Measurements from ENCODE around the gene C1orf210. TPM values are rescaled to one million over a fixed set of nuclear protein-coding genes. Genes with fewer than 3 reads are reported as not detected.
A peak's percentile ranks its signal among the peaks of the same experiment; 100 is the strongest.

C1orf210 gene
- total RNA-seq, 4 donors from 2014 or later = 0.27 TPM; not detected in 3

DNA sequence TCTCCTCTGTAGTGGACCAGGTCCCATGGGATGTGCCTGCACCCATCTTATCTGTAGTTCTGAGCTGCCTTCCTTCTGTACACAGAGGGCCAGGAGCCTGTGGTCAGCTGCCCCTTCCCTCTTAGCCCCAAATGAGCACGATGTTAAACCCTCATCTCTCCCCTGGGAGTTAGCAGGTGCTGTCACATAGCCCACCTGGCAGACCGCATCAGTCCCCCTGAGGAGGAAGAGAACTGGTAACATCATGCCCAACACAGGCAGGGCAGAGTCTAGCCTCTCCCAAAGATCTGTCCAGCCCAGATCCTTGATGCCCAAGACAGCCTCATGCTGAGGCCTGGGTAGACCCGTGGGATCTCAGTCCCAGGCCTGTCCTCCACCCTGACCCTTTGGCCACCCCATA lies 20.1 kb upstream of the C1orf210 start:
- Histone ChIP-seq H3K36me3 (no peaks in the 10 kb centered on the region), H3K9me3 (no peaks in the 10 kb centered on the region), H3K27ac (no peak overlapping the region), H3K27me3 (no peaks in the 10 kb centered on the region), H3K4me1 (peaks cover 0 to 27% (median 0%) of the 10 kb centered on the region in 3 donors), H3K4me3 (no peak overlapping the region)
- TF ChIP-seq EP300 (IDR thresholded peaks at IDR 0.05) (no peak), POLR2AphosphoS5 (IDR thresholded peaks at IDR 0.05) (no peak), POLR2A (IDR thresholded peaks at IDR 0.05) (no peak)
- TF ChIP-seq, protein P1, sequence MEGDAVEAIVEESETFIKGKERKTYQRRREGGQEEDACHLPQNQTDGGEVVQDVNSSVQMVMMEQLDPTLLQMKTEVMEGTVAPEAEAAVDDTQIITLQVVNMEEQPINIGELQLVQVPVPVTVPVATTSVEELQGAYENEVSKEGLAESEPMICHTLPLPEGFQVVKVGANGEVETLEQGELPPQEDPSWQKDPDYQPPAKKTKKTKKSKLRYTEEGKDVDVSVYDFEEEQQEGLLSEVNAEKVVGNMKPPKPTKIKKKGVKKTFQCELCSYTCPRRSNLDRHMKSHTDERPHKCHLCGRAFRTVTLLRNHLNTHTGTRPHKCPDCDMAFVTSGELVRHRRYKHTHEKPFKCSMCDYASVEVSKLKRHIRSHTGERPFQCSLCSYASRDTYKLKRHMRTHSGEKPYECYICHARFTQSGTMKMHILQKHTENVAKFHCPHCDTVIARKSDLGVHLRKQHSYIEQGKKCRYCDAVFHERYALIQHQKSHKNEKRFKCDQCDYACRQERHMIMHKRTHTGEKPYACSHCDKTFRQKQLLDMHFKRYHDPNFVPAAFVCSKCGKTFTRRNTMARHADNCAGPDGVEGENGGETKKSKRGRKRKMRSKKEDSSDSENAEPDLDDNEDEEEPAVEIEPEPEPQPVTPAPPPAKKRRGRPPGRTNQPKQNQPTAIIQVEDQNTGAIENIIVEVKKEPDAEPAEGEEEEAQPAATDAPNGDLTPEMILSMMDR (IDR thresholded peaks at IDR 0.05) = no peak
- ATAC-seq = no peak
- WGBS, 2 donors (ENCODE audit: low coverage in 1 of 2) = no CpG with 5 or more reads among the region's 3 CpGs

- TF ChIP-seq POLR2AphosphoS5 (IDR thresholded peaks at IDR 0.05) (no peak), POLR2A (IDR thresholded peaks at IDR 0.05) (no peak), EP300 (IDR thresholded peaks at IDR 0.05) (no peak)
- TF ChIP-seq, protein P1 (IDR thresholded peaks at IDR 0.05) = no peak
- H3K27me3 ChIP-seq = no peaks in the 10 kb centered on the region
- peak overlapping the region in 1 of 2 donors; percentile 37 for H3K4me3 ChIP-seq
- WGBS, 2 donors (ENCODE audit: low coverage in 1 of 2) = no CpG with 5 or more reads among the region's 46 CpGs
- no peaks in the 10 kb centered on the region for H3K36me3 ChIP-seq
- H3K9me3 ChIP-seq = no peaks in the 10 kb centered on the region
- no peak overlapping the region for H3K27ac ChIP-seq
- no peak for ATAC-seq
- peaks cover 0 to 31% (median 0%) of the 10 kb centered on the region in 3 donors for H3K4me1 ChIP-seq
Observed at GRCh38 chr1:43304771-43305300, 19.5 kb upstream of the C1orf210 start.

- Histone ChIP-seq H3K36me3 (no peaks in the 10 kb centered on the region), H3K4me3 (peak overlapping the region in 1 of 2 donors; percentile 37), H3K27me3 (no peaks in the 10 kb centered on the region), H3K9me3 (no peaks in the 10 kb centered on the region), H3K27ac (peak overlapping the region in 1 of 4 donors; percentile 13), H3K4me1 (peaks cover 0 to 36% (median 0%) of the 10 kb centered on the region in 3 donors)
- 31 to 42% methylated on average over 6 to 8 of the region's 8 CpGs for WGBS, 2 donors (ENCODE audit: low coverage in 1 of 2)
- no peak for ATAC-seq
- no peak for TF ChIP-seq POLR2A (IDR thresholded peaks at IDR 0.05)
- TF ChIP-seq, protein P1 (IDR thresholded peaks at IDR 0.05) = no peak
- no peak for TF ChIP-seq EP300 (IDR thresholded peaks at IDR 0.05)
- TF ChIP-seq POLR2AphosphoS5 (IDR thresholded peaks at IDR 0.05) = no peak
Observed at GRCh38 chr1:43304314-43304681, 18.9 kb upstream of the C1orf210 start.

- TF ChIP-seq, protein P1 (IDR thresholded peaks at IDR 0.05) = no peak
- no peak for TF ChIP-seq POLR2A (IDR thresholded peaks at IDR 0.05)
- TF ChIP-seq POLR2AphosphoS5 (IDR thresholded peaks at IDR 0.05) = no peak
- TF ChIP-seq EP300 (IDR thresholded peaks at IDR 0.05) = no peak
- no peaks in the 10 kb centered on the region for H3K27me3 ChIP-seq
- no peak for ATAC-seq
- H3K4me3 ChIP-seq = peak overlapping the region in 1 of 2 donors; percentile 37
- no peaks in the 10 kb centered on the region for H3K9me3 ChIP-seq
- H3K36me3 ChIP-seq = no peaks in the 10 kb centered on the region
- H3K4me1 ChIP-seq = peaks cover 0 to 38% (median 0%) of the 10 kb centered on the region in 3 donors
- 43 to 53% methylated on average over 1 to 4 of the region's 8 CpGs for WGBS, 2 donors (ENCODE audit: low coverage in 1 of 2)
- H3K27ac ChIP-seq = peak overlapping the region in 1 of 4 donors; percentile 13
Observed at GRCh38 chr1:43303471-43304313, 18.3 kb upstream of the C1orf210 start.

All from gastroesophageal sphincter (tissue), 4 donors.